Measurements from ENCODE around the gene NUB1.

- TF ChIP-seq CTCF (optimal IDR thresholded peaks at IDR 0.05 in 1 of 3, IDR thresholded peaks at IDR 0.05 in 1 of 3, conservative IDR thresholded peaks at IDR 0.05 in 1 of 3; ENCODE audit: extremely low read depth in 1 of 3, insufficient read depth in 2 of 3, low read length in 3 of 3) (peak; percentile 92 to 97 (median 93)), EZH2 (IDR thresholded peaks at IDR 0.05; ENCODE audit: low read length) (no peak)
Observed at GRCh38 chr7:151368136-151368571, 26.5 kb downstream of the NUB1 start.
